ENCODE results near the gene ST8SIA4.

Gene ST8SIA4

GRCh38 chr5:100854591-100854990 is 48.5 kb downstream of the ST8SIA4 start:
- H3K9me3 Mint-ChIP-seq, result no peaks in the 10 kb centered on the region
- H3K4me3 Mint-ChIP-seq, result no peak overlapping the region
- H3K27ac Mint-ChIP-seq, result peak overlapping the region; percentile 81
- no peaks in the 10 kb centered on the region for H3K27me3 Mint-ChIP-seq
- peaks cover 54% of the 10 kb centered on the region for H3K4me1 Mint-ChIP-seq
- no peak for ATAC-seq
- H3K36me3 Mint-ChIP-seq, result peaks cover 29% of the 10 kb centered on the region

GRCh38 chr5:100853582-100853981 is 49.5 kb downstream of the ST8SIA4 start:
- H3K9me3 Mint-ChIP-seq, result no peaks in the 10 kb centered on the region
- no peak for ATAC-seq
- H3K4me1 Mint-ChIP-seq, result peaks cover 51% of the 10 kb centered on the region
- no peaks in the 10 kb centered on the region for H3K27me3 Mint-ChIP-seq
- H3K36me3 Mint-ChIP-seq, result peaks cover 27% of the 10 kb centered on the region
- H3K4me3 Mint-ChIP-seq, result peak overlapping the region; percentile 59
- H3K27ac Mint-ChIP-seq, result peak overlapping the region; percentile 81

- ATAC-seq, result peak; percentile 98
- H3K4me3 Mint-ChIP-seq, result peak overlapping the region; percentile 59
- H3K4me1 Mint-ChIP-seq, result peaks cover 45% of the 10 kb centered on the region
- H3K27ac Mint-ChIP-seq, result peak overlapping the region; percentile 81
- H3K9me3 Mint-ChIP-seq, result no peaks in the 10 kb centered on the region
- H3K36me3 Mint-ChIP-seq, result peaks cover 25% of the 10 kb centered on the region
- no peaks in the 10 kb centered on the region for H3K27me3 Mint-ChIP-seq
Observed at GRCh38 chr5:100852988-100853449, 50.1 kb downstream of the ST8SIA4 start.

- no peaks in the 10 kb centered on the region for H3K9me3 Mint-ChIP-seq
- peak overlapping the region; percentile 81 for H3K27ac Mint-ChIP-seq
- H3K27me3 Mint-ChIP-seq, result no peaks in the 10 kb centered on the region
- peaks cover 25% of the 10 kb centered on the region for H3K36me3 Mint-ChIP-seq
- peaks cover 43% of the 10 kb centered on the region for H3K4me1 Mint-ChIP-seq
- no peak overlapping the region for H3K4me3 Mint-ChIP-seq
- ATAC-seq, result no peak
Observed at GRCh38 chr5:100852051-100852450, 51.0 kb downstream of the ST8SIA4 start.

GRCh38 chr5:100846772-100847171 is 56.3 kb downstream of the ST8SIA4 start:
- H3K4me3 Mint-ChIP-seq, result no peak overlapping the region
- ATAC-seq, result no peak
- H3K36me3 Mint-ChIP-seq, result peaks cover 19% of the 10 kb centered on the region
- no peaks in the 10 kb centered on the region for H3K9me3 Mint-ChIP-seq
- peak overlapping the region; percentile 56 for H3K27ac Mint-ChIP-seq
- no peaks in the 10 kb centered on the region for H3K27me3 Mint-ChIP-seq
- H3K4me1 Mint-ChIP-seq, result peaks cover 25% of the 10 kb centered on the region

- no peaks in the 10 kb centered on the region for H3K27me3 Mint-ChIP-seq
- H3K4me1 Mint-ChIP-seq, result peaks cover 53% of the 10 kb centered on the region
- H3K9me3 Mint-ChIP-seq, result no peaks in the 10 kb centered on the region
- no peak overlapping the region for H3K4me3 Mint-ChIP-seq
- H3K36me3 Mint-ChIP-seq, result peaks cover 20% of the 10 kb centered on the region
- ATAC-seq, result no peak
- peak overlapping the region; percentile 86 for H3K27ac Mint-ChIP-seq
Observed at GRCh38 chr5:100842080-100842479, 61.0 kb downstream of the ST8SIA4 start.

- Mint-ChIP-seq H3K36me3 (peaks cover 24% of the 10 kb centered on the region), H3K27ac (peak overlapping the region; percentile 86), H3K9me3 (peaks cover 3% of the 10 kb centered on the region), H3K4me1 (peaks cover 55% of the 10 kb centered on the region), H3K4me3 (peak overlapping the region; percentile 56), H3K27me3 (no peaks in the 10 kb centered on the region)
- ATAC-seq, result no peak
Observed at GRCh38 chr5:100841358-100842076, 61.6 kb downstream of the ST8SIA4 start.

- peak overlapping the region; percentile 86 for H3K27ac Mint-ChIP-seq
- H3K27me3 Mint-ChIP-seq, result no peaks in the 10 kb centered on the region
- H3K4me3 Mint-ChIP-seq, result peak overlapping the region; percentile 51
- H3K4me1 Mint-ChIP-seq, result peaks cover 54% of the 10 kb centered on the region
- peaks cover 3% of the 10 kb centered on the region for H3K9me3 Mint-ChIP-seq
- ATAC-seq, result peak; percentile 42
- H3K36me3 Mint-ChIP-seq, result peaks cover 23% of the 10 kb centered on the region
Observed at GRCh38 chr5:100840789-100841188, 62.3 kb downstream of the ST8SIA4 start.

- peaks cover 57% of the 10 kb centered on the region for H3K4me1 Mint-ChIP-seq
- peak overlapping the region; percentile 86 for H3K27ac Mint-ChIP-seq
- no peak overlapping the region for H3K4me3 Mint-ChIP-seq
- H3K36me3 Mint-ChIP-seq, result peaks cover 21% of the 10 kb centered on the region
- H3K27me3 Mint-ChIP-seq, result no peaks in the 10 kb centered on the region
- peaks cover 3% of the 10 kb centered on the region for H3K9me3 Mint-ChIP-seq
- ATAC-seq, result peak; percentile 90
Observed at GRCh38 chr5:100840370-100840769, 62.7 kb downstream of the ST8SIA4 start.

GRCh38 chr5:100838048-100838473 is 65.0 kb downstream of the ST8SIA4 start:
- Mint-ChIP-seq H3K4me3 (no peak overlapping the region), H3K4me1 (peaks cover 47% of the 10 kb centered on the region), H3K36me3 (peaks cover 18% of the 10 kb centered on the region), H3K27me3 (no peaks in the 10 kb centered on the region), H3K9me3 (peaks cover 3% of the 10 kb centered on the region), H3K27ac (peak overlapping the region; percentile 76)
- peak; percentile 42 for ATAC-seq

- H3K27me3 Mint-ChIP-seq, result no peaks in the 10 kb centered on the region
Observed at GRCh38 chr5:100834519-100834918, 68.6 kb downstream of the ST8SIA4 start.

GRCh38 chr5:100832252-100833230 is 70.5 kb downstream of the ST8SIA4 start:
- Mint-ChIP-seq H3K4me1 (peaks cover 49% of the 10 kb centered on the region), H3K36me3 (peaks cover 30% of the 10 kb centered on the region), H3K27ac (peak overlapping the region; percentile 5)

More at GRCh38 chr5:100834519-100834918, 68.6 kb downstream of the ST8SIA4 start:
- peaks cover 3% of the 10 kb centered on the region for H3K9me3 Mint-ChIP-seq
- H3K4me1 Mint-ChIP-seq, result peaks cover 37% of the 10 kb centered on the region
- no peak overlapping the region for H3K4me3 Mint-ChIP-seq
- H3K27ac Mint-ChIP-seq, result peak overlapping the region; percentile 53
- ATAC-seq, result no peak
- H3K36me3 Mint-ChIP-seq, result peaks cover 25% of the 10 kb centered on the region

GRCh38 chr5:100828898-100829356 is 74.2 kb downstream of the ST8SIA4 start:
- no peak overlapping the region for H3K4me3 Mint-ChIP-seq
- peaks cover 44% of the 10 kb centered on the region for H3K4me1 Mint-ChIP-seq
- peak overlapping the region; percentile 92 for H3K27ac Mint-ChIP-seq
- peaks cover 12% of the 10 kb centered on the region for H3K36me3 Mint-ChIP-seq
- no peak for ATAC-seq
- no peaks in the 10 kb centered on the region for H3K9me3 Mint-ChIP-seq
- no peaks in the 10 kb centered on the region for H3K27me3 Mint-ChIP-seq

More at GRCh38 chr5:100832252-100833230, 70.5 kb downstream of the ST8SIA4 start:
- H3K4me3 Mint-ChIP-seq, result no peak overlapping the region
- H3K27me3 Mint-ChIP-seq, result no peaks in the 10 kb centered on the region
- no peak for ATAC-seq
- peaks cover 3% of the 10 kb centered on the region for H3K9me3 Mint-ChIP-seq

- H3K27me3 Mint-ChIP-seq, result no peaks in the 10 kb centered on the region
- H3K4me3 Mint-ChIP-seq, result peak overlapping the region; percentile 51
- no peaks in the 10 kb centered on the region for H3K9me3 Mint-ChIP-seq
- ATAC-seq, result peak; percentile 96
- H3K27ac Mint-ChIP-seq, result peak overlapping the region; percentile 92
- H3K4me1 Mint-ChIP-seq, result peaks cover 44% of the 10 kb centered on the region
- H3K36me3 Mint-ChIP-seq, result peaks cover 12% of the 10 kb centered on the region
Observed at GRCh38 chr5:100828071-100828897, 74.8 kb downstream of the ST8SIA4 start.
